Peyer's patch (tissue), 4 donors: ENCODE measurements around the gene GABRG3.

ENCODE experiments used
- CTCF ChIP-seq, 6 experiments: fragments of 450-650 bp in 4 of 6; fragments of 200-600 bp in 2 of 6; sonication (generic) in 1 of 6; IDR thresholded peaks; one replicate each; pipeline ENCODE4 v1.5.1; 2017 to 2019; ENCODE audit warnings: antibody characterized with exemption in 6 of 6, mild to moderate bottlenecking in 3 of 6, moderate library complexity in 1 of 6
- POLR2A ChIP-seq, 2 donors: fragments of 450-650 bp; IDR thresholded peaks; one replicate each; pipeline ENCODE4 v1.5.1; 2017; ENCODE audit warnings: antibody characterized with exemption in 2 of 2, mild to moderate bottlenecking in 2 of 2, moderate library complexity in 2 of 2

GRCh38 chr15:27238209-27238608, 267.2 kb downstream of the GABRG3 start:
- TF ChIP-seq CTCF (IDR thresholded peaks at IDR 0.05) (no peak), POLR2A (IDR thresholded peaks at IDR 0.05) (no peak)
